Sciatic nerve (tissue), 2 donors: ENCODE measurements around the gene ARL6. TPM values are rescaled to one million over a fixed set of nuclear protein-coding genes. Genes with fewer than 3 reads are reported as not detected.

Experiments
- ATAC-seq: fragments of 200-7000 bp; cut with Tn5 transposase; one replicate; pipeline ENCODE4 v1.9.1; 2020; ENCODE audit warnings: mild to moderate bottlenecking, moderate library complexity
- DNase-seq: peaks from one replicate; pipeline ENCODE4 v3.0.0-alpha.2; 2020; ENCODE audit warnings: low spot score
- intact Hi-C: fragments of 100-400 bp; cut with DNase I; formaldehyde crosslinking; loops from one replicate; pipeline ENCODE4 v1.14.2; 2022
- total RNA-seq: library from RNA; stranded (reverse); fragmentation: NEBNext Ultra II Directional; extraction: Animal tissue kit (Norgen Biotek cat#: 25700); gene quantifications from one replicate; pipeline ENCODE4 v1.2.1, GENCODE V29; 2021
- donor health status: DM: no; HTN: no; CAD: no.
- donor health status: DM: no; HTN: no; CAD: no.

The ARL6 gene
- 9.8 TPM for total RNA-seq

DNA sequence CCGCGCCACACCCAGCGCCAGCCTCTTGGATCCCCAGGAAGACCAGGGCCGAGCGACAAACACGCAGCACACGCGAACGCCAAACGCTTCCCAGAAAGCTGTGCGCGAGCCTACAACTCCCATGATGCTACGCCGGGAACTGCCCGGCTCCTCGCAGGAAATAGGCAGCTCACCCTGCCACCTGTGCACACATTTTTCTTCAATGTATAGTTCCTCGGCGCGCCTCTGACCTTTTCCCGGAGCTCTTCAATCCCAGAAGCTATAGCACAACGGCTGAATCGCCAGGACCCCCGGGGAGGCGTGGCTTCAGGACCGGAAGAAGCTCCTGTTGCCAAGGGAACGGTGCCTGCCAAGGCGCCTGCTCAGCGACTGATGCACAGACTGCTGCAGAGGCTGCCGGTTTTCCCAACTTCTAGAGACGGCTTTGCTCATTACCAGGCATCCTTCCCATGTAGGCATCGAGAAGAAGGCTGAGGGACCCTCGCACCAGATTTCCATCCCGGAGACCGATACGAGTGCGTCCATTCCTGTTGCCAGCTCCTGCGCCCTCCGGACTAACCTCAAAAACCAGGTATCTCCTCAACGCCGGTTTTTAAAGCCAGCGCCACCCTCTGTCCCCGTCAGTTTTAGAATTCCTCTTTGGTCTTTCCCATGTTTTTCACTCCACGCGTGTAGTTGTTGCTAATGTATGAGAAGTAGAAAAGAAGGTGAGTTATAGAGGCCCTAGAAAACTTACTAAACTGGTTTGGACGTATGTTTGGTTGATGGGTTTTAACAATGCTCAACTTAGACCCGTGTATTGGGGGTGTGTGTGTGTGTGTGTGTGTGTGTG is at the start of gene ARL6:
Gene ARL6 (plus strand): TSS at position 352 of the 832 bp plus-strand sequence. CDS start 3,350 bp downstream, outside the sequence.
- ATAC-seq (peak; percentile 98), DNase-seq (peak; percentile 89)
- intact Hi-C loops = no loop called here

DNA sequence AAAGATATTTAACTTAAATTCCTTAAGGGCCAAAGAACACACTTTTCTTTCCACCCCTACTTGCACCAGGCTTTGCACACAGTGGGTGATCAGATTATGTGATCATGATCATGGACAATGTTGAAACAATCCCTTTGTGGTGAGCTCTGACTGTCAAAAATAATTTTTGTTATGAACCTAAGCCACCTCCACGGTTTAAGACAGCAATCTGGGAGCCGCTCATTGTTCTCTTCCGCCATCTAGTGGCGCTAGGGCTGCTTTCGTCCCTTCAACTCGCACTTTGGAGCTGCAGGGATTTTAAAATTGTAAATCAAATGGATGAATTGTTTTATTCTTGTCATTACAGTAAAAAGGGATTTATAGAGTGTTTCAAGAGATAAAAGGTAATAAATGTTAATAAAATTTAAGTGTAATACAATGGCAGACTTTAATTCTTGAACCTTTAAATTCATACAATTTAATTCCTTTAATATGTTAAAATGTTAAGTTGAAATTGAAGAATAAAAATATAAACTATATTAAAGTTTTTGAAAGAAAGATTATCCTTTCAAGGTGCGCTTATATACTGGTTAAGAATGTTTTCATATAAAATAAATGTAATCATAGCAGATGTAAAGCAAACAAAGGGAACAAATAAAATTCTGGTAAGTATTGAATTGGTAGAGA is 45.3 kb upstream of the ARL6 start:
- intact Hi-C loops = no loop called here
- peak; percentile 78 for DNase-seq
- peak; percentile 74 for ATAC-seq

GRCh38 chr3:97720417-97720816 is 44.1 kb upstream of the ARL6 start:
- no peak for DNase-seq
- intact Hi-C loops = no loop called here
- ATAC-seq = no peak

DNA sequence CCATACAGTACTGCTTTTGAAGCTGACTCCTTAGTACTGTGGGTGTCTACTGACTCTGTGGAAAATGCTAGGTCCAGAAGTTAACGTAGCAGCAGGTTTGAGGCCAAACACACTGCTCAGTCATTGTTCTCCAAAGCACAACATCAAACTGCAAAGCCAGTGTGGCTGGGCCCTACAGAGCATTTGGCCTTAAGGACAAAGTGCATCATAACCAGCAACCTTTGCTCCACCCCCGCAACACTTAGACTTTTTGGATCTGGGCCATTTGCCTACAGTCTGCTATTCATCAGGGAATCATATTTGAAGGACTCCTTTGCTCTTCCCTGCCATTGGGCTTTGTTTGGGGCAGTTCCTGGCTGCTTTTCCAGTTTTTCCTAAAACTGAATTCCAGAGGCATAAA is 43.1 kb upstream of the ARL6 start:
- intact Hi-C loops = no loop called here

DNA sequence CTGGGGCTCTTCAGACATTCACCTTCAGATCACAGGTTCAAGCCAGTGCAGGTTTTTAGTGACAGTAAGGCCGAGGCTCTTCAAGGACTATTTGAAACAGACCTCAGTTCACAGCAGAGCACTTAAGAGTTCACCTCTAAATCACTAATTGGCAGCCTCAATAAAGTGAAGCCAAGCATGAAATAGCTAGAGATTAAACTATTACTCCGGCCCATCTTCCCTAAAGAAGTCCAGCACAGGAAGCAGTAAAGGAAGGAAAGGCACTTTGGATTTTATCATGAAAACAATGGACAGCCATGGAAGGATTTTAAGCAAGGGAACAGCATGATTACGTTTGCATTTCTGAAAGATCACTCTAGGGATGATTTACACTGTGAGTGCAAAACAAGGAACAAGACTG is 27.6 kb upstream of the ARL6 start:
- DNase-seq = no peak
- ATAC-seq = no peak
- intact Hi-C loops = no loop called here

More for the DNA sequence above, 43.1 kb upstream of the ARL6 start:
- no peak for DNase-seq
- no peak for ATAC-seq

GRCh38 chr3:97738761-97739160 is 25.8 kb upstream of the ARL6 start:
- intact Hi-C loops = no loop called here
- no peak for ATAC-seq
- no peak for DNase-seq

DNA sequence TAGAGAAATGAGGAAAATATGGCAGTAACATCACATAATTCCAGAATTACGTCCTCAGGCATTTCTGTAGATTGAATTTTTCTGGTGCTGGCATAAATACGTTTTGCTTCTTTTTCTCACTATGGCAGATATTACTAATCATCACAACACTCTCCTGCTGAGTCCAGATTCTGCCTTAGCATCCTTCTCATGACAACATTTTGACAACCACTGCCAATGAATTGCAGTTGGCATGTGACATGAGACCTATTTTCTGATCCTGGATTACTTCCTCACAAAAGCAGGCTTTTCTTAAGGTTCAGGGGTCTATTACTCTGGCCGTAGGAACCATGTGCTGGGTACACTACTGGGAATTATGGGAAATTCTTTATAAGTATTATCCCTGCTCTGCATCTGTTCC is 22.5 kb upstream of the ARL6 start:
- intact Hi-C loops = no loop called here
- ATAC-seq = no peak
- DNase-seq = no peak

DNA sequence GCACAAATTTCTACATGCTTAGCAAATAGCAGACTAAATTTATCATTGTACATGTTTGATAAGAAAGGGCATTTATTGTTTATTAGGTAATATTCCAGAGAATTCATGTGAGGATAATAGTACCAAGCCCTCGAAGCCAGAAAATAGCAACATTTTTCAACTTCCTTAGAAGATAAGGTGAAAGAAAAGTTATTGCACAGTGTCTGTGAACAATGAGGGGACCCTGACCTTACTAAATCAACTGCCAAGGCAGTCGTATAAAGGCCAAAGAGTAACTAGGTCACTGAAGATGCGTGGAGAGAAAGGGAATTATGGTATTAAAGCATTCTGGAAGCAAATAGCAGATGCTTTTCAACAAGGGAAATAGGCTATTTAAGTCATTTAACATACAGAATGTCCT is 20.3 kb upstream of the ARL6 start:
- intact Hi-C loops = no loop called here
- ATAC-seq (no peak), DNase-seq (no peak)

DNA sequence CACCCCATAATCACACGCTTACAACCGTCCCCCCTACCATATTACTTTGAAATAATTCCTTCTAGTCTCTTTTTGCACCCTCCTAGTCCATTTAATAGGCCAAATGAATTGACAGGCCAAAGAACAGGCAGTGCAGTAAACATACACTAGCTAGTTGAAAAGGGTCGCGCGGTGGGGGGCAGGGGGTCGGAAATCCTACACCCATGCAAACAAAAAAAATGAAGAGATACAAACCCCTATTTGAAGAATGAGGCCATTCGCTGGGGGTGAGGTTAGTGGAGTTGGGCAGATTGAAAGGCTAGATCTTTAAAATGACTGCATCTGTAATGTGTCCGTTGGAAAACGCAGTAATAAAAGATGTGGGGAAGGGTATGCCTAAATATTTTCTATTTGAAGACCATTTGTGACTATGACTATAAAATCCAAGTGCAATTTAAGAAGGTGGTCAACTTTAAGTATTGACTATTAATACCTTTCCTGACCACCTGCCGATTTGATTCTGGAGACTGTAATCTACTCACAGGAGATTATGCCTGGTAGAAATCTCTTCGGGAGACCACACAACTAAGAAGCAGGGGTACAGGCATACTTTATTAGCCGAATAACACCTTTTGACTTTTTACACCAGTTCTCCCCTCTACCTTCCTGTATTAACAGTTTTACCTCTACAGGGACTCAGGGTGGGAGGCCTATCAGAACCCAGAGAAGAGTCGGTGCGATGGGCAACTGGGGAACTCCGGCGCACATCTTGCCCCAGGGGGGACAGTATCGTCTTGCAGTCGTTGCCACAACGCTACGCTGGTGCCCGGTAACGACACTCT is 762 bp upstream of the ARL6 start:
- ATAC-seq (peak; percentile 79), DNase-seq (no peak)
- intact Hi-C loops = no loop called here

GRCh38 chr3:97765336-97765735 is 778 bp downstream of the ARL6 start:
- intact Hi-C loops = no loop called here
- no peak for ATAC-seq
- no peak for DNase-seq

- DNase-seq = no peak
- intact Hi-C loops = no loop called here
- ATAC-seq = no peak
These were observed 8.4 kb downstream of the ARL6 start for GRCh38 chr3:97772926-97773325.

GRCh38 chr3:97778152-97778551 is 13.6 kb downstream of the ARL6 start:
- DNase-seq (no peak), ATAC-seq (no peak)
- intact Hi-C loops = no loop called here

- intact Hi-C loops = no loop called here
- ATAC-seq (peak; percentile 28), DNase-seq (no peak)
These were observed 29.0 kb downstream of the ARL6 start for GRCh38 chr3:97793420-97794019.

DNA sequence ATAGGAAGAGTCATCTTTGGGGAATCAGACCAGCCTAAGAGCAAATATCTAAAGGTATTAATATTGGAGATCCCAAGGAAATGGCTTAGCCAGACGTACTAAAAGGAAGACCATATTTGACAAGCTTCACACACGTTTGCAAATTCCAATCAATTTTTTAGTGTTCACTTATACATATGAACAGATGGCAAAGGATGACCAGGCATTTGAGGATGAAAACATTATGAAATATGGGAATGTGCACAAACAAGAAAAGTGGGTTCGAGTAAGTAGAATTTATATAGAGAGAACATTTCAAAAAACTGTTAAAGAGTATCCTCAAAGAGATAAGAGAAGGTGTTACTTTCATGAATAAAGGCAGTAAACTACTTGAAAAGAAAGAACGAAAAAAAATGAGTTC is 31.4 kb downstream of the ARL6 start:
- intact Hi-C loops = no loop called here
- ATAC-seq (no peak), DNase-seq (no peak)

GRCh38 chr3:97804471-97804870 is 39.9 kb downstream of the ARL6 start:
- DNase-seq (no peak), ATAC-seq (no peak)
- intact Hi-C loops = loop anchor here (10.0 kb wide), 1 partner anchor 220 kb away; no protein-coding TSS in a partner anchor

DNA sequence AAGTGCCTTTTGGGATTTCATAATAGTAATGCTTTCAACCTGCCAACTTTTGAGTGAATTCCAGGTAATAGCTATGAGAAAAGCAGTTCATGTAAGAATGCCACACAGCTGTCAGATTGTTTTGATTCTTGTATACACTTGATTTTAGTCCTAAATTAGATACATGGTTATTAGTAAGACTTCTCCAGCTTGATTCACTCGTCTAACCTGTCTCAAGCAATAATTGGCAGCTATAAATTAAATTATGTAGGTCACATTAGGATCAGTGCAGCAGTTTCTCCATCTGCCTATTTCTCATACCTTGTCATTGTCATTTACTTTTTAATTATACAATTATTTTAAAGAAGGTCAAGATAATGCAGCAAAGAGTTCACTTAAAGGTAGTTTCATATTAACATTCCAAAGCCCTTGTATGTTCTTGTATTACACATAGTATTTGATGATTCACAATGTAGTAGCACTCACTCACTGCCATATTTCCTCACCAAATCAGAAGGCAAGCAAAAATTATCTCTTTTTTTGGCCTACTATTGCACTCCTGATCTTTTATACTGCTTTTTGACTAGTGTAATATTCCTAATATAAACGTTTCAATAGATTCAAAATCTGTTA is 46.3 kb downstream of the ARL6 start:
- ATAC-seq = no peak
- intact Hi-C loops = no loop called here
- DNase-seq = no peak

DNA sequence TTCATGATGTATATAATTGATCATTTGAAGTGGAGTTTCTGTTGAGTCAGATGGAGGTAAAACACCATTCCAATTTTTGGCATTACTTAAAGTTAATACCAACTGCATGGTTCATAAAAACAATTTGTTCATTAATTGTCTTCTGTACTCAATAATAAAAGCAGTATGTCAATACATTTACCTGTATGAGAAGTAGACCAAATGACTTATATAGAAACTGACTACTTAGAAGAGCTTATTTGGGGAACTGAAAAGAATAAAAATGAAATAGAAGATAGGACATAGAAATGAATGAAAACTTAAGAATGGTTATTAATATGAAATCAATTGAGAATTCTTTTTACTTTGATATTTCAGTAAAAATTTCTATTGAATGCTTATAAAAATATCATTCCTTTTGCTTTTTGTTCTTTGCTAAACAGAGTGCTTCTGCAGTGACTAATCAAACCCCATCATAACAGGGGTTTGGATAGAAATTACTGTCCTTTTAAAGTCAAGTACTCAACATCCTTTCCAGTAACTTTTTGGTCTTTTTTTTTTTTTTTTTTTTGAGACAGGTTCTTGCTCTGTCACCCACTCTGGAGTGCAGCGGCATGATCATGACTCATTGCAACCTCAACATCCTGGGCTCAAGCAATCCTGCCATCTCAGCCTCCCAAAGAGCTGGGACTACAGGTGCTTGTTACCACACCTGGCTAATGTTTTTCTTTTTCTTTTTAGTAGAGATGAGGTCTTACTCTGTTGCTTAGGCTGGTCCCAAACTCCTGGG is 50.8 kb downstream of the ARL6 start:
- intact Hi-C loops = no loop called here
- DNase-seq (no peak), ATAC-seq (no peak)

- DNase-seq = no peak
- intact Hi-C loops = no loop called here
- no peak for ATAC-seq
These were observed 52.3 kb downstream of the ARL6 start for GRCh38 chr3:97816811-97817210.
